Smooth muscle cell of the pulmonary artery (primary cell): Measurements from ENCODE around the gene RAP1B. TPM values are rescaled to one million over a fixed set of nuclear protein-coding genes. Genes with fewer than 3 reads are reported as not detected.

Experiments used
- total RNA-seq: library from RNA; depleted of rRNA; stranded (reverse); fragments of >200 nt; gene quantifications from 2 replicates; pipeline ENCODE4 v1.2.3, GENCODE V29; 2014

The RAP1B gene
- 168 and 263 TPM in 2 replicates for total RNA-seq

GRCh38 chr12:68610370-68611093 lies at the start of gene RAP1B:
Gene RAP1B (plus strand): TSS chr12:68610899. CDS start chr12:68648725, 37,826 bp downstream.

GRCh38 chr12:68686595-68687521 lies 76.2 kb downstream of the RAP1B start, which contains the start of gene NUP107:
Gene NUP107 (plus strand): TSS chr12:68686978. CDS start chr12:68687066, 88 bp downstream.

Other genes starting within 250 kb of the RAP1B start
- 22.5 and 38.8 TPM in 2 replicates for gene NUP107, start 76.1 kb downstream of the RAP1B start, total RNA-seq
- 8.8 and 10.5 TPM in 2 replicates for gene SLC35E3, start 135.3 kb downstream of the RAP1B start, total RNA-seq
- 157 and 262 TPM in 2 replicates for gene MDM2, start 197.3 kb downstream of the RAP1B start, total RNA-seq